ENCODE measurements around the gene PSEN1.

DNA sequence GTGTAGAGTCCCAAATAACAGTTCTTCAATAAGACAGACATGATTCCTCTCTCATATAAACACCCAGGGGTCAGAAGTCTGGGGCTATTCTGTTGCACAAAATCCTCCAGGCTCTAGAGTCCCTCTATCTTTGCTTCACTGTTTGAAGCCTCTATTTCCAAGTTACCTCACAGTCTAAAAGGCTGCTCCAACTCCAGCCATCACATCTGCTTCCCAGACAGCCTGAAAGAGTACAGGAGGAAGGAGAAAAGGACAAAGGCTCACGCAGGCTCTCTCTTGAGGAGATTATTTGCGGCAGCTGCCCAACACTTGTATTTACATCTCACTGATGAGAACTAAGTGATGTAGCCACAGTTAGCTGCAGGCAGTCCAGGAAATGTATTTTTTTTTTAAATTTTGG, 107.4 kb downstream of the PSEN1 start:
- TF ChIP-seq, protein P1, sequence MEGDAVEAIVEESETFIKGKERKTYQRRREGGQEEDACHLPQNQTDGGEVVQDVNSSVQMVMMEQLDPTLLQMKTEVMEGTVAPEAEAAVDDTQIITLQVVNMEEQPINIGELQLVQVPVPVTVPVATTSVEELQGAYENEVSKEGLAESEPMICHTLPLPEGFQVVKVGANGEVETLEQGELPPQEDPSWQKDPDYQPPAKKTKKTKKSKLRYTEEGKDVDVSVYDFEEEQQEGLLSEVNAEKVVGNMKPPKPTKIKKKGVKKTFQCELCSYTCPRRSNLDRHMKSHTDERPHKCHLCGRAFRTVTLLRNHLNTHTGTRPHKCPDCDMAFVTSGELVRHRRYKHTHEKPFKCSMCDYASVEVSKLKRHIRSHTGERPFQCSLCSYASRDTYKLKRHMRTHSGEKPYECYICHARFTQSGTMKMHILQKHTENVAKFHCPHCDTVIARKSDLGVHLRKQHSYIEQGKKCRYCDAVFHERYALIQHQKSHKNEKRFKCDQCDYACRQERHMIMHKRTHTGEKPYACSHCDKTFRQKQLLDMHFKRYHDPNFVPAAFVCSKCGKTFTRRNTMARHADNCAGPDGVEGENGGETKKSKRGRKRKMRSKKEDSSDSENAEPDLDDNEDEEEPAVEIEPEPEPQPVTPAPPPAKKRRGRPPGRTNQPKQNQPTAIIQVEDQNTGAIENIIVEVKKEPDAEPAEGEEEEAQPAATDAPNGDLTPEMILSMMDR (IDR thresholded peaks at IDR 0.05; ENCODE audit: insufficient read depth, low read length) = no peak
- no peak for TF ChIP-seq POLR2AphosphoS5 (IDR thresholded peaks at IDR 0.05; ENCODE audit: low read depth)
- no peak for TF ChIP-seq SPI1 (IDR thresholded peaks at IDR 0.05; ENCODE audit: borderline replicate concordance, low read depth)

Measured in HL-60 (cell line).